ENCODE data around the gene SFT2D3. TPM values are rescaled to one million over a fixed set of nuclear protein-coding genes. Genes with fewer than 3 reads are reported as not detected.
A peak's percentile ranks its signal among the peaks of the same experiment; 100 is the strongest.

Gene SFT2D3
- total RNA-seq, 1 experiment from 2014 or later = 3.1 TPM

DNA sequence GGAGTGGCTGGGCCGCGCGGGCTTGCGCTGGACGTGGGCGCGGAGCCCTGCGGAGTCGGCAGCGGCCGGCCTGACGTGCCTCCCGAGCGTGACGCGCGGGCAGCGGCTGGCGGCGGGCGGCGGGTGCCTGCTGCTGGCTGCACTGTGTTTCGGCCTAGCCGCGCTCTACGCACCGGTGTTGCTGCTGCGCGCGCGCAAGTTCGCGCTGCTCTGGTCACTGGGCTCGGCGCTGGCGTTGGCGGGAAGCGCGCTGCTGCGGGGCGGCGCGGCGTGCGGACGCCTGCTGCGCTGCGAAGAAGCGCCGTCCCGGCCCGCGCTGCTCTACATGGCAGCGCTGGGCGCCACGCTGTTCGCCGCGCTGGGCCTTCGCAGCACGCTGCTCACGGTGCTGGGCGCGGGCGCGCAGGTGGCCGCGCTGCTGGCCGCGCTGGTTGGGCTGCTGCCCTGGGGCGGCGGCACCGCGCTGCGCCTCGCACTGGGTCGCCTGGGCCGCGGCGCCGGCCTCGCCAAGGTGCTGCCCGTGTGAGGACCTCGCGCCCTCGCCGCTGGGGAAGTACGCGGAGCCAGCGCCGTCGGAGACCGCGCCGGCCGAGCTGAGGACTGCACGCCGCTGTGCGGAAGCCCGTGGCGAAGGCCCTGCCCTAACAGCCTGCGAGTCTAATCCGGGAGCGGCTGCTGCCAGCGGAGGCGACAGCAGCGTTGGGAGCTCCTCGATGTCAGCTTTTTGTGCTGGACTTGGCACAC is 526 bp downstream of the SFT2D3 start (continued):
- TF ChIP-seq EZH2phosphoT487 (IDR thresholded peaks at IDR 0.05; ENCODE audit: borderline replicate concordance) (no peak), ZNF274 (IDR thresholded peaks at IDR 0.05; ENCODE audit: low read depth, low read length) (no peak), FOSL1 (IDR thresholded peaks at IDR 0.05; ENCODE audit: low read depth) (no peak), EGR1 (IDR thresholded peaks at IDR 0.05; ENCODE audit: low read depth) (no peak)

- H3K27me3 ChIP-seq (ENCODE audit: insufficient read depth, low read length) = no peaks in the 10 kb centered on the region
- ChIA-PET CTCF (interaction anchor here (0.9 kb wide), 1 partner anchor 111 kb away, joined by 4 read pairs; no protein-coding TSS in a partner anchor), POLR2A (no interaction called here), RAD21 (ENCODE audit: low non-redundant PET in 1 of 2, low total read pairs in 2 of 2, uncharacterized antibody in 2 of 2, unreplicated experiment in 2 of 2) (no interaction called here)
- TSS peak; percentile 82 for BruUV-seq (replicated peaks)
- TF ChIP-seq JUND (IDR thresholded peaks at IDR 0.05) = peak; percentile 7; the same call in 1 of the 2 replicates
- 0 out of 2 replicates have a peak, but pooled peaks have one; percentile 2 for TF ChIP-seq CBX3 (IDR thresholded peaks at IDR 0.05; ENCODE audit: low read depth)
- no peak for TF ChIP-seq ZNF274 (IDR thresholded peaks at IDR 0.05; ENCODE audit: low read depth, low read length)
- no peak for TF ChIP-seq SP1 (IDR thresholded peaks at IDR 0.05; ENCODE audit: low read depth)
- ATAC-seq (no peak), DNase-seq (ENCODE audit: low read depth, low spot score) (no peak)
- intact Hi-C loops (cut with micrococcal nuclease) = no loop called here
- H4K20me1 ChIP-seq (ENCODE audit: insufficient read depth) = no peaks in the 10 kb centered on the region
- H3K79me2 ChIP-seq (ENCODE audit: insufficient read depth, low read length) = peaks cover 13% of the 10 kb centered on the region
- H3K9ac ChIP-seq (ENCODE audit: low read length) = peak overlapping the region; percentile 79
- no peaks in the 10 kb centered on the region for H3K9me3 ChIP-seq (ENCODE audit: control insufficient read depth in 1 of 2, insufficient read depth in 1 of 2, low read depth in 1 of 2, low read length in 2 of 2)
- H3K9me2 ChIP-seq (ENCODE audit: insufficient read depth) = no peaks in the 10 kb centered on the region
- H3K4me1 ChIP-seq (ENCODE audit: control insufficient read depth in 1 of 2, insufficient read depth in 2 of 2, low read length in 2 of 2) = peaks cover 13 to 32% of the 10 kb centered on the region in 2 experiments
- peak overlapping the region; percentile 83 for H3K4me2 ChIP-seq (ENCODE audit: low read length)
- peak overlapping the region; percentile 59 to 72 for H3K4me3 ChIP-seq (replicated peaks in 1 of 2; ENCODE audit: low read depth in 1 of 2, low read length in 2 of 2)
- no peak overlapping the region for H2AFZ ChIP-seq (ENCODE audit: low read depth, low read length, poor library complexity, severe bottlenecking)
- peak overlapping the region; percentile 98 for H3K27ac ChIP-seq (ENCODE audit: low read depth, low read length)
- peaks cover 6 to 10% of the 10 kb centered on the region in 2 experiments for H3K36me3 ChIP-seq (ENCODE audit: control insufficient read depth in 1 of 2, insufficient read depth in 2 of 2, low read length in 2 of 2)
These were observed 1.2 kb downstream of the SFT2D3 start for GRCh38 chr2:127702395-127703009.

DNA sequence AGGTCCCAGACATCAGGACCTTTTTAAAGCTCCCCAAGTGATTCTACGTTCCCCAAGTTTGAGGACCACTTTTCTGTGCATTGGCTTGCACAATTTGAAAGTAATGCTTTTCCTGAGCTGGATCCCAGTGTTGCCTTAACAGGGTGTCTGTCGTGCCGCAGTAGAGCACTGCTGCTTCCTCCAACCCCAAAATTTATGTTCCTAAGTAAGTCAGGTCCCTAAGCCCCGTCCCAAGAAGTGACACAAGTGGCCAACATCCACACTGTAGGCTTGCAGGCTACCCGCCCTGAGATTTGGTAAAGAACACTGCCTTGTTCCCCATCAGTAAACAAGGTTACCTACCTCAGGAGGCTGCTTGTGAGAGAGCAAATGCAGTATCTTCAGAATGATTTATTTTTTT is 2.0 kb downstream of the SFT2D3 start:
- no peaks in the 10 kb centered on the region for H3K27me3 ChIP-seq (ENCODE audit: insufficient read depth, low read length)
- peaks cover 6 to 15% of the 10 kb centered on the region in 2 experiments for H3K36me3 ChIP-seq (ENCODE audit: control insufficient read depth in 1 of 2, insufficient read depth in 2 of 2, low read length in 2 of 2)
- no peak overlapping the region for H3K9ac ChIP-seq (ENCODE audit: low read length)
- H2AFZ ChIP-seq (ENCODE audit: low read depth, low read length, poor library complexity, severe bottlenecking) = no peak overlapping the region
- H3K4me1 ChIP-seq (ENCODE audit: control insufficient read depth in 1 of 2, insufficient read depth in 2 of 2, low read length in 2 of 2) = peaks cover 13 to 32% of the 10 kb centered on the region in 2 experiments
- peaks cover 13% of the 10 kb centered on the region for H3K79me2 ChIP-seq (ENCODE audit: insufficient read depth, low read length)
- ATAC-seq (no peak), DNase-seq (ENCODE audit: low read depth, low spot score) (no peak)
- ChIA-PET POLR2A (no interaction called here), RAD21 (ENCODE audit: low non-redundant PET in 1 of 2, low total read pairs in 2 of 2, uncharacterized antibody in 2 of 2, unreplicated experiment in 2 of 2) (no interaction called here), CTCF (no interaction called here)
- H3K4me2 ChIP-seq (ENCODE audit: low read length) = peak overlapping the region; percentile 83; the same call in 1 of the 2 replicates
- no peak overlapping the region for H3K4me3 ChIP-seq (replicated peaks in 1 of 2; ENCODE audit: low read depth in 1 of 2, low read length in 2 of 2)
- H4K20me1 ChIP-seq (ENCODE audit: insufficient read depth) = no peaks in the 10 kb centered on the region
- H3K9me2 ChIP-seq (ENCODE audit: insufficient read depth) = no peaks in the 10 kb centered on the region
- BruUV-seq (replicated peaks) = no TSS peak
- H3K9me3 ChIP-seq (ENCODE audit: control insufficient read depth in 1 of 2, insufficient read depth in 1 of 2, low read depth in 1 of 2, low read length in 2 of 2) = no peaks in the 10 kb centered on the region
- TF ChIP-seq JUND (IDR thresholded peaks at IDR 0.05) = no peak
- 0 out of 2 replicates have a peak, but pooled peaks have one; percentile 22 for TF ChIP-seq POLR2AphosphoS5 (IDR thresholded peaks at IDR 0.05; ENCODE audit: low read depth, low read length)
- no peak overlapping the region for H3K27ac ChIP-seq (ENCODE audit: low read depth, low read length)
- intact Hi-C loops (cut with micrococcal nuclease) = no loop called here

All from HCT116 (cell line).